ENCODE measurements around the gene WDFY3. TPM values are rescaled to one million over a fixed set of nuclear protein-coding genes. Genes with fewer than 3 reads are reported as not detected.

WDFY3 gene
- total and polyA plus RNA-seq, 12 donors: 4.9 to 68.9 (median 51.1) TPM

DNA sequence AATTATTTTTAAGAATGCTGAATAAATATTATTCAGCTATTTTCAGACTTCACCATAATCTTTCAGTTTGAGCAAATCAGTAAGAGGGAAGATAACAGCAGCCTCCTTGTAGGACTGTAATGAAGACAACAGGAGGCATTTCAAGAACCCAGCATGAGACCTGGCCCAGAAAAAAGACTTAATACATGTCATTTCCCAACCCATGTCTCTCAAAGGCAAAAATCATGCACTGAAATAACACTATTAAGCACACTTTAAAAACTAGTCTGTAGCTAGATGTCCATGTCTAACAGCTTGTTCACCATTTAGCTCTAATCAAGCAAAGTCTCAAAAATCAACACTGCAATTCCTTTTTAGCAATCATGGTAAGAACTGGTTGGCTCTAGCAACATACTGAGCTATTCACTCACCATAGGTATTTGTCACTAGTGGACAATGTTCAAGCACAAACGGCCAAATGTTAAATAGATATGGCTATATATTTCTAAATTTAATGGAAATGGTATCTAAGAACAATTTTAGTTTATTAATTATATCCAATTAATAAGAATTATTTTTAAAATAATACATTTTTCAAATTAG is 109.9 kb downstream of the WDFY3 start:
- Histone ChIP-seq H3K9me3 (no peaks in the 10 kb centered on the region), H3K27ac (no peak overlapping the region), H3K27me3 (no peaks in the 10 kb centered on the region), H3K36me3 (peaks cover 0 to 31% (median 6%) of the 10 kb centered on the region in 9 donors), H3K4me3 (no peak overlapping the region), H3K4me1 (peaks cover 0 to 40% (median 14%) of the 10 kb centered on the region in 9 donors)
- no peak for TF ChIP-seq CTCF (IDR thresholded peaks at IDR 0.05)
- WGBS, 2 donors: 57 to 69% methylated on average over 1 of the region's 1 CpG
- DNase-seq: no peak
- no peak for ATAC-seq
- intact Hi-C loops (cut with DNase I): loop anchor here in 1 of 10 donors (10.0 kb wide), 1 partner anchor 108 kb away; the partner anchor contains the start of gene WDFY3

GRCh38 chr4:84855774-84856173 is 110.7 kb downstream of the WDFY3 start:
- Histone ChIP-seq H3K4me3 (no peak overlapping the region), H3K9me3 (no peaks in the 10 kb centered on the region), H3K36me3 (peaks cover 0 to 30% (median 6%) of the 10 kb centered on the region in 9 donors), H3K27ac (no peak overlapping the region), H3K4me1 (peaks cover 0 to 40% (median 14%) of the 10 kb centered on the region in 9 donors), H3K27me3 (no peaks in the 10 kb centered on the region)
- WGBS, 2 donors: 34 to 43% methylated on average over 2 of the region's 2 CpGs
- ATAC-seq (peak in 5 of 8 donors; percentile 29 to 82 (median 70)), DNase-seq (no peak)
- no peak for TF ChIP-seq CTCF (IDR thresholded peaks at IDR 0.05)
- intact Hi-C loops (cut with DNase I): loop anchor here in 1 of 10 donors (10.0 kb wide), 1 partner anchor 109 kb away; the partner anchor contains the start of gene WDFY3

- Histone ChIP-seq H3K4me3 (no peak overlapping the region), H3K4me1 (peaks cover 0 to 40% (median 21%) of the 10 kb centered on the region in 9 donors), H3K9me3 (no peaks in the 10 kb centered on the region), H3K36me3 (peaks cover 0 to 29% (median 7%) of the 10 kb centered on the region in 9 donors), H3K27ac (no peak overlapping the region), H3K27me3 (no peaks in the 10 kb centered on the region)
- no peak for TF ChIP-seq CTCF (IDR thresholded peaks at IDR 0.05)
- 61 to 70% methylated on average over 1 of the region's 1 CpG for WGBS, 2 donors
- DNase-seq: no peak
- ATAC-seq: no peak
- intact Hi-C loops (cut with DNase I): loop anchor here in 1 of 10 donors (10.0 kb wide), 1 partner anchor 113 kb away; the partner anchor contains the start of gene WDFY3
Observed at GRCh38 chr4:84852081-84852480, 114.4 kb downstream of the WDFY3 start.

DNA sequence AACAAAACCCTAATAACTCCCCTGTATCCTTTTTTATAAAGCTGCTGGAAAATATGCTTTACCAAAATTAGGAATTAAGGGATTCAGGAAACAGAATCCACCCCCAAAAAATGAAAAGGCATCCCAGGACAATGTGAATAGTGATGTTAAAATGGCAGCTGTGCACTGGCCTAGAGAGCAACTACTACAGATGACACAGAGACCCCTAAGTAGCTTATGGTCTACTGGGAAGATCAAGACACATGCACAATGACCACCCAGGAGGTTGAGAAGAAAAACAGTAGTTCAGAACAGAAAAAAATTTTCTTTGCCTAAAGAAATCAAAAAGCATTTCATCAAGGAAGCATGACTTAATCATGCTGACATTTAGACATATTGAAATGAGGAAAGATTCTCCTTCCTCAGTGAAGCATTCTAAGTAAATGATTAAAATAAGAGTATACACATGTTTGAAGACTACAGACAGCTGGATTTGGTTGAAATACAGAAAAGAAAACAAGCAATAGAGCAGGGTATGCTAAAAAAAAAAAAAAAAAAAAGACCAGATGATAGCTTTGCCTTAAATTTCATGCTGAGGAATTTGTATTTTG is 117.3 kb downstream of the WDFY3 start:
- DNase-seq (no peak), ATAC-seq (no peak)
- intact Hi-C loops (cut with DNase I): no loop called here
- H3K4me3 ChIP-seq: no peak overlapping the region
- no peak for TF ChIP-seq CTCF (IDR thresholded peaks at IDR 0.05)
- no peak overlapping the region for H3K27ac ChIP-seq
- H3K9me3 ChIP-seq: no peaks in the 10 kb centered on the region
- peaks cover 0 to 22% (median 6%) of the 10 kb centered on the region in 9 donors for H3K4me1 ChIP-seq
- no peaks in the 10 kb centered on the region for H3K27me3 ChIP-seq
- peaks cover 0 to 46% (median 7%) of the 10 kb centered on the region in 9 donors for H3K36me3 ChIP-seq

Measured in heart right ventricle (tissue), 16 donors.